Testis (tissue), 3 donors: ENCODE data around the gene CLCN7. TPM values are rescaled to one million over a fixed set of nuclear protein-coding genes. Genes with fewer than 3 reads are reported as not detected.

Experiments used
- DNase-seq: peaks from one replicate; pipeline ENCODE4 v3.0.0-alpha.2; 2019
- H3K27ac ChIP-seq, 2 donors: fragments of 200-600 bp; sonication (generic); one replicate each; pipeline ENCODE4 v1.5.1; 2019
- H3K27me3 ChIP-seq: fragments of 200-600 bp; sonication (generic); one replicate; pipeline ENCODE4 v1.5.1; 2019
- H3K36me3 ChIP-seq: fragments of 200-600 bp; sonication (generic); one replicate; pipeline ENCODE4 v1.5.1; 2017; ENCODE audit warnings: low read depth; ENCODE audit errors: missing control alignments
- H3K4me1 ChIP-seq: fragments of 200-600 bp; sonication (generic); one replicate; pipeline ENCODE4 v1.5.1; 2019
- H3K4me3 ChIP-seq, 2 donors: fragments of 200-600 bp; sonication (generic); one replicate each; pipeline ENCODE4 v1.5.1; 2017 to 2019
- H3K9me3 ChIP-seq: fragments of 200-600 bp; sonication (generic); one replicate; pipeline ENCODE4 v1.5.1; 2017
- POLR2A ChIP-seq: fragments of 450-650 bp; IDR thresholded peaks from one replicate; pipeline ENCODE4 v1.6.1; 2017; ENCODE audit warnings: antibody characterized with exemption, mild to moderate bottlenecking, moderate library complexity
- WGBS, 2 donors: methylation state at CpG; one replicate each; pipeline ENCODE4 v1.1.5; 2018; 5-methylcytosine and 5-hydroxymethylcytosine counted together
- intact Hi-C: fragments of 100-400 bp; cut with DNase I; formaldehyde crosslinking; loops from one replicate; pipeline ENCODE4 v1.15.1; 2023; ENCODE audit warnings: low total_unique reads
- polyA plus RNA-seq: library from polyadenylated mRNA; stranded (reverse); fragments of 350-450 nt; fragmentation: Illumina TruSeq; extraction: RNeasy Lipid Tissue Mini Kit (QIAGEN cat#74804); gene quantifications from one replicate; pipeline ENCODE4 v1.2.3, GENCODE V29; 2014; ENCODE audit warnings: low read depth, low replicate concordance; ENCODE audit not compliant: insufficient read depth
- total RNA-seq, 2 donors: library from RNA; depleted of rRNA; stranded (reverse); fragments of >200 nt; gene quantifications; one replicate each; pipeline ENCODE4 v1.2.3, GENCODE V29; 2016
- TF ChIP-seq, protein P1 (sequence below), 3 experiments: fragments of 450-650 bp in 2 of 3; fragments of 200-600 bp in 1 of 3; sonication (generic) in 1 of 3; IDR thresholded peaks; one replicate each; pipeline ENCODE4 v1.5.1; 2016 to 2019; ENCODE audit warnings: antibody characterized with exemption in 3 of 3, mild to moderate bottlenecking in 2 of 3, moderate library complexity in 1 of 3

The CLCN7 gene
- total and polyA plus RNA-seq, 3 donors from 2014 or later = 79.6 to 160 (median 152) TPM

DNA sequence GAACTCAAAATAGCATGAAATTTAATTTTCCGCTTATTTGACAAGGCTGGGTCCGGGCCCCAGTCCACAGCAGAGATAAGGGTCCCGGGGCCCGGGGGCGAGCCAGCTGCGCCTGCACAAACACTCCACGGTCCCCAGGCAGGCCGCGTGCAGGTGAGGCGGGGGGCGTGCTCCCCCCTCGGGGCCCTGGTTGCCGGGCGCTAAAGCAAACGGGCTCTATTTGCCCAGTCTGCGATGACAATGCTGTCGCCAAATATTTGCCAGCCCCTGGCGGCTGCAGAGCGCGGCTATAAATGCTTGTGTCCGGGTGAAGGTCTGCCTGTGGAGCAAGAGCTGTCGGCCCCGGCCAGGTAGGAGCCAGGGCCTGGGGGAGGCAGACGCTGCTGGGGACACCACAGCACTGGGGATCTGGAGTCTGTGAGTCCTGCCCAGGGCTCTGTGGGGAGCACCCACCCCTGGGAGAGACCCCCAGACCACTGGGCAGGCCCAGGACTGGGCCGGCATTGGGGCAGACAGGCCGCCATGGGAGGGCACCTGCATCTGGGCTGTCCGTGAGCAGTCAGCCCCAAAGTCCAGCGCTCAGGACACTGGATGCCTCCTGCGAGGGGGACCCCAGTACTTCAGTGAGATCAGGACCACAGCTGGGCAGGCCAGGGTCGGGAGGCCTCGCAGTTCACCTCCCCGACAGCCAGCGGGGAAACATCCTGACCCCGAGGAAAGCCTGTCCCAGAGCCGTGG is 43.9 kb downstream of the CLCN7 start, which contains the start of gene PERCC1:
Gene PERCC1, plus strand, starts transcription at position 320 of the 738 bp plus-strand sequence. CDS start 1,516 bp downstream, outside the sequence.
- TF ChIP-seq POLR2A = no peak
- TF ChIP-seq, protein P1, sequence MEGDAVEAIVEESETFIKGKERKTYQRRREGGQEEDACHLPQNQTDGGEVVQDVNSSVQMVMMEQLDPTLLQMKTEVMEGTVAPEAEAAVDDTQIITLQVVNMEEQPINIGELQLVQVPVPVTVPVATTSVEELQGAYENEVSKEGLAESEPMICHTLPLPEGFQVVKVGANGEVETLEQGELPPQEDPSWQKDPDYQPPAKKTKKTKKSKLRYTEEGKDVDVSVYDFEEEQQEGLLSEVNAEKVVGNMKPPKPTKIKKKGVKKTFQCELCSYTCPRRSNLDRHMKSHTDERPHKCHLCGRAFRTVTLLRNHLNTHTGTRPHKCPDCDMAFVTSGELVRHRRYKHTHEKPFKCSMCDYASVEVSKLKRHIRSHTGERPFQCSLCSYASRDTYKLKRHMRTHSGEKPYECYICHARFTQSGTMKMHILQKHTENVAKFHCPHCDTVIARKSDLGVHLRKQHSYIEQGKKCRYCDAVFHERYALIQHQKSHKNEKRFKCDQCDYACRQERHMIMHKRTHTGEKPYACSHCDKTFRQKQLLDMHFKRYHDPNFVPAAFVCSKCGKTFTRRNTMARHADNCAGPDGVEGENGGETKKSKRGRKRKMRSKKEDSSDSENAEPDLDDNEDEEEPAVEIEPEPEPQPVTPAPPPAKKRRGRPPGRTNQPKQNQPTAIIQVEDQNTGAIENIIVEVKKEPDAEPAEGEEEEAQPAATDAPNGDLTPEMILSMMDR (IDR thresholded peaks at IDR 0.05) = no peak
- 61 to 74% methylated on average over 12 to 34 of the region's 35 CpGs for WGBS, 2 donors
- Histone ChIP-seq H3K4me1 (peaks cover 12% of the 10 kb centered on the region), H3K9me3 (no peaks in the 10 kb centered on the region), H3K27me3 (no peaks in the 10 kb centered on the region), H3K27ac (no peak within 1 kb of the TSS), H3K4me3 (no peak within 1 kb of the TSS), H3K36me3 (no peaks in the 10 kb centered on the region)
- intact Hi-C loops = no loop called here
- DNase-seq = no peak

- H3K27me3 ChIP-seq = no peaks in the 10 kb centered on the region
- TF ChIP-seq, protein P1 (IDR thresholded peaks at IDR 0.05) = no peak
- no peak for TF ChIP-seq POLR2A
- WGBS, 2 donors = 60 to 81% methylated on average over 4 to 14 of the region's 14 CpGs
- no peak overlapping the region for H3K27ac ChIP-seq
- no peaks in the 10 kb centered on the region for H3K36me3 ChIP-seq
- no peak overlapping the region for H3K4me3 ChIP-seq
- peaks cover 12% of the 10 kb centered on the region for H3K4me1 ChIP-seq
- intact Hi-C loops = no loop called here
- no peaks in the 10 kb centered on the region for H3K9me3 ChIP-seq
- no peak for DNase-seq
These were observed 44.5 kb downstream of the CLCN7 start for GRCh38 chr16:1430214-1430758.

- intact Hi-C loops = no loop called here
- H3K36me3 ChIP-seq = no peaks in the 10 kb centered on the region
- H3K4me1 ChIP-seq = peaks cover 12% of the 10 kb centered on the region
- 89 to 100% methylated on average over 1 to 13 of the region's 13 CpGs for WGBS, 2 donors
- TF ChIP-seq POLR2A = no peak
- TF ChIP-seq, protein P1 (IDR thresholded peaks at IDR 0.05) = no peak
- DNase-seq = no peak
- H3K27me3 ChIP-seq = no peaks in the 10 kb centered on the region
- H3K9me3 ChIP-seq = no peaks in the 10 kb centered on the region
- H3K27ac ChIP-seq = no peak overlapping the region
- no peak overlapping the region for H3K4me3 ChIP-seq
These were observed 45.2 kb downstream of the CLCN7 start for GRCh38 chr16:1429631-1430030.

DNA sequence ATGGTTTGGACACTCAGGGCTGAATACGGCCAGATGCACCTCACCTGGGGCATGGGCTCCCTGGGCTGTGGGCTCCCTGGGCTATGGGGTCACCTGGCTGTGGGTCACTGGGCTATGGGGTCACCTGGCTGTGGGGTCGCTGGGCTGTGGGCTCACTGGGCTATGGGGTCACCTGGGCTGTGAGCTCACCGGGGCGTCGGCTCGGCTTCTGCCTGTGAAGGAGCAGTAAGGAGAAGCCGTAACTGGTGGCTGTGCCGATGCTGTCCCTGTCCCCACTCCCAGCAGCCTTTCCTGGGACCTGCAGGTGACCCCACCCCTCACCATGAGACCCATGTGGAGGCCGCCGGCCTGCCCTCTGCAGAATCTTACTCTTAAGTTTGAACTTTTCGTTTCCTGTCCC is 45.8 kb downstream of the CLCN7 start:
- Histone ChIP-seq H3K27me3 (no peaks in the 10 kb centered on the region), H3K4me3 (no peak overlapping the region), H3K4me1 (peaks cover 12% of the 10 kb centered on the region), H3K27ac (no peak overlapping the region), H3K9me3 (no peaks in the 10 kb centered on the region), H3K36me3 (no peaks in the 10 kb centered on the region)
- TF ChIP-seq, protein P1 (IDR thresholded peaks at IDR 0.05) = no peak
- no peak for TF ChIP-seq POLR2A
- no peak for DNase-seq
- WGBS, 2 donors = 88% methylated on average over 9 of the region's 11 CpGs; no CpG with 5 or more reads in 1 of the 2 donors
- intact Hi-C loops = no loop called here
